Thoracic aorta (tissue), 2 donors: ENCODE results near the gene KRTAP10-11. TPM values are rescaled to one million over a fixed set of nuclear protein-coding genes. Genes with fewer than 3 reads are reported as not detected.

Experiments used
- ATAC-seq: fragments of 150-250 bp; one replicate; pipeline ENCODE4 v1.8.0; 2017; ENCODE audit warnings: low read depth; ENCODE audit not compliant: insufficient number of reproducible peaks, low FRiP score
- DNase-seq: peaks from one replicate; pipeline ENCODE4 v3.0.0-alpha.2; 2020; ENCODE audit warnings: low spot score
- H3K27ac ChIP-seq, 2 donors: fragments of 200-600 bp; sonication (generic); 1 replicate in 1 of 2; 2 replicates in 1 of 2; pipeline ENCODE4 v1.5.1; 2016; ENCODE audit warnings: mild to moderate bottlenecking in 2 of 2, moderate library complexity in 2 of 2
- H3K27me3 ChIP-seq: fragments of 200-600 bp; sonication (generic); replicated peaks from 2 replicates; pipeline ENCODE4 v1.6.0; 2016; ENCODE audit warnings: mild to moderate bottlenecking; ENCODE audit not compliant: insufficient read depth
- H3K36me3 ChIP-seq: fragments of 200-600 bp; sonication (generic); one replicate; pipeline ENCODE4 v1.5.1; 2016
- H3K4me1 ChIP-seq, 2 donors: fragments of 200-600 bp; sonication (generic); 1 replicate in 1 of 2; 2 replicates in 1 of 2; pipeline versions ENCODE4 v1.5.1 to v1.6.0; 2016; ENCODE audit warnings: low read depth in 2 of 2, mild to moderate bottlenecking in 1 of 2; ENCODE audit not compliant: control insufficient read depth in 1 of 2
- H3K4me3 ChIP-seq: fragments of 200-600 bp; sonication (generic); 2 replicates; pipeline ENCODE4 v1.5.1; 2016; ENCODE audit warnings: mild to moderate bottlenecking
- H3K9me3 ChIP-seq: fragments of 200-600 bp; sonication (generic); 2 replicates; pipeline ENCODE4 v1.5.1; 2016
- total RNA-seq, 2 donors: library from RNA; depleted of rRNA; stranded (reverse); fragments of >200 nt; gene quantifications; one replicate each; pipeline versions ENCODE4 v1.1.0 to v1.2.3, GENCODE V29; 2016
- TF ChIP-seq, protein P1 (sequence below): fragments of 200-600 bp; sonication (generic); IDR thresholded peaks from one replicate; pipeline ENCODE4 v1.5.1; 2019; ENCODE audit warnings: antibody characterized with exemption

Gene KRTAP10-11
- total RNA-seq, 2 donors from 2014 or later: not detected

DNA sequence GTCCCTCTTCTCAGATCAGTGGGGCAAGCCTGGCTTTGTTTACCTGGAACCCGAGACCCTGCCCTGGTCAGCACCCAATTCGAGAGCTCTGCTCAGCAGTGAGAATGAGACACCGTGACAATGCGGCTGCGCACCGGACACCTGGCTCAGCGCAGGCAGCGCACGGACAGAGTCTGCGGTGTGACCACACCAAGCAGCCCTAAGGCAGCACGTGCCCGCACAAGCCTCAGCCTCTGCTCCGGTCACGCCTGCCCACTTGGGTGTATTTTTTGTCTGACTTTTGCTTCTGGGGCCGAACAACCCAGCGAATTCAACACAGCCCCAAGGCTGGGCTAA lies 29.7 kb upstream of the KRTAP10-11 start:
- DNase-seq (no peak), ATAC-seq (no peak)
- H3K36me3 ChIP-seq: no peaks in the 10 kb centered on the region
- TF ChIP-seq, protein P1, sequence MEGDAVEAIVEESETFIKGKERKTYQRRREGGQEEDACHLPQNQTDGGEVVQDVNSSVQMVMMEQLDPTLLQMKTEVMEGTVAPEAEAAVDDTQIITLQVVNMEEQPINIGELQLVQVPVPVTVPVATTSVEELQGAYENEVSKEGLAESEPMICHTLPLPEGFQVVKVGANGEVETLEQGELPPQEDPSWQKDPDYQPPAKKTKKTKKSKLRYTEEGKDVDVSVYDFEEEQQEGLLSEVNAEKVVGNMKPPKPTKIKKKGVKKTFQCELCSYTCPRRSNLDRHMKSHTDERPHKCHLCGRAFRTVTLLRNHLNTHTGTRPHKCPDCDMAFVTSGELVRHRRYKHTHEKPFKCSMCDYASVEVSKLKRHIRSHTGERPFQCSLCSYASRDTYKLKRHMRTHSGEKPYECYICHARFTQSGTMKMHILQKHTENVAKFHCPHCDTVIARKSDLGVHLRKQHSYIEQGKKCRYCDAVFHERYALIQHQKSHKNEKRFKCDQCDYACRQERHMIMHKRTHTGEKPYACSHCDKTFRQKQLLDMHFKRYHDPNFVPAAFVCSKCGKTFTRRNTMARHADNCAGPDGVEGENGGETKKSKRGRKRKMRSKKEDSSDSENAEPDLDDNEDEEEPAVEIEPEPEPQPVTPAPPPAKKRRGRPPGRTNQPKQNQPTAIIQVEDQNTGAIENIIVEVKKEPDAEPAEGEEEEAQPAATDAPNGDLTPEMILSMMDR: no peak
- no peak overlapping the region for H3K4me3 ChIP-seq
- no peaks in the 10 kb centered on the region for H3K27me3 ChIP-seq
- no peaks in the 10 kb centered on the region for H3K9me3 ChIP-seq
- H3K4me1 ChIP-seq: no peaks in the 10 kb centered on the region
- H3K27ac ChIP-seq: no peak overlapping the region

DNA sequence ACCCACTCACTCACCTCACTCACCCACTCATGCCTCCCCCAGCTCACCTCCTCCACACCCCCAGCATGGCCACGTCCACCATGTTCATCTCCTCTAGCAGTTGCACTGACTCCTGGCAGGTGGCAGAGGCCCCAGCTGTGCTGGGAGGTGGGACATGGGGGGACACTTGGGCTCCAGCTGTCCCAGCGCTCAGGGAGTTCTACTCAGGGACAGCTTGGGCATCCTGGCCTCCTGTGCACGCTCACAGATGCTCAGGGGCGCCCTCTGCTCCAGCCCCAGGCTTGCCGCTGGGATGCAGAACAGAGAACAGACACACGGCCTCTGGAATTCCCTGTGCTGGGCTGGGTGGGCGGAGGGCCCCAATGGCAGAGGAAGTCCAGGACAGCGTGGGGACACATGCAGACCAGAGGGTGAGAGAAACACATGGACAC lies 29.1 kb upstream of the KRTAP10-11 start:
- Histone ChIP-seq H3K36me3 (no peaks in the 10 kb centered on the region), H3K9me3 (no peaks in the 10 kb centered on the region), H3K27ac (no peak overlapping the region), H3K4me3 (no peak overlapping the region), H3K27me3 (no peaks in the 10 kb centered on the region), H3K4me1 (no peaks in the 10 kb centered on the region)
- ATAC-seq: no peak
- DNase-seq: no peak
- TF ChIP-seq, protein P1: no peak

DNA sequence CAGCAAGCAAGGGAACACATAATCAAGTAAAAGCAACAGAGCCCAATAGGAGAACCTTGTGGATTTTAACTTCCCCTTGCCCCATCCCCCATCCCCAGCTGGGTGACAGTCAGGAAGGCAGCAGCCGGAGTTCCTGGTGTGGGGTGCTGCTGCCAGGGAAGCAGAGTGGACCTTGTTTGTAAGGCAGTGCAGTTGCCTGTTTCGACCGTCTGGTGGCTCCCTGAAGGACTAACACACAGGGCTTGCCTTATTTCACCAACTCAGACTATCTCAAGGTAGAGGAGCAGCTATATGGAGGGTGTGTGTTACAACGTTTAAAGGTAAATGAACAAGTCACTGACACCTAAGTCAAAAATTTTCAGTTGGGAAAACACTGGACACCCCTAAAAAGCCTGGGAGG lies 27.7 kb upstream of the KRTAP10-11 start:
- TF ChIP-seq, protein P1: no peak
- Histone ChIP-seq H3K9me3 (peaks cover 2% of the 10 kb centered on the region), H3K27ac (no peak overlapping the region), H3K4me1 (no peaks in the 10 kb centered on the region), H3K36me3 (no peaks in the 10 kb centered on the region), H3K4me3 (no peak overlapping the region), H3K27me3 (no peaks in the 10 kb centered on the region)
- DNase-seq (no peak), ATAC-seq (no peak)

DNA sequence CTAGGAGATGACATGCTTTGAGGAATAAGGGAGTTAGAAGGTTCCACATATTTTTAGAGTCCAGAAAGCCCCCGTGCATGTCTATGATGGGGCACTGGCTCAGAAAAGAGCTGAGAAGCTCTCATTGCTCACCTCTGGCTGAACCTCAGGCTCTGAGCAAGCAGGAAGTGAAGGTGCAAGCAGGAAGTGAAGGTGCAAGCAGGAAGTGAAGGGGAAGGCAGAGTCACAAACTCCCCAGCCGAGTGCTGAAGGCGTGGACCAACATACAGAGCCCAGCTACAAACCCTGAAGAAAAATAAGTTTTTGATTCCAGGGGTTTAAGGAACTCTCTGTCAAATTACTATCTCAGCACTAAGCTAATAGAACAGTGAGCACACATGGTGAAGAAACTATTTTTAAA lies 27.3 kb upstream of the KRTAP10-11 start:
- TF ChIP-seq, protein P1: no peak
- no peak overlapping the region for H3K4me3 ChIP-seq
- H3K27ac ChIP-seq: no peak overlapping the region
- DNase-seq (no peak), ATAC-seq (no peak)
- H3K27me3 ChIP-seq: no peaks in the 10 kb centered on the region
- H3K4me1 ChIP-seq: no peaks in the 10 kb centered on the region
- no peaks in the 10 kb centered on the region for H3K36me3 ChIP-seq
- H3K9me3 ChIP-seq: peaks cover 3% of the 10 kb centered on the region

DNA sequence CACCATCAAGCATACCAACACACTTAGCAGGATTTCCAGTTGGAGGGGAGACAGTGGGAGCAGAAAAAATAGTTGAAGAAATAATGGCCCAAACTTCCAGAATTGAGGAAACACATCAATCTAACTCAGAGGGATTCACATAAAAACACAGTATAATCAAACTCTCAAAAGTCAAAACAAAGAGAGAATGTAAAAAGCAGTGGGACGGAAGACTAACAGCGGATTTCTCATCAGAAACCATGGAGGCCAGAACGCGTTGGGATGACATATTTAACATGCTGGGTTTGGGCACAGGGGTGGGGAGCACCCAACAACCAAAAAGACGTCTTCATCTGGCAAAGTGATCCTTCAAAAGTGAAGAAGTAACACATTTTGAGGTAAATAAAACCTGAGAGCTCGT lies 26.3 kb upstream of the KRTAP10-11 start:
- no peak for DNase-seq
- Histone ChIP-seq H3K36me3 (no peaks in the 10 kb centered on the region), H3K4me1 (no peaks in the 10 kb centered on the region), H3K27me3 (no peaks in the 10 kb centered on the region), H3K9me3 (peaks cover 3% of the 10 kb centered on the region), H3K27ac (no peak overlapping the region), H3K4me3 (no peak overlapping the region)
- TF ChIP-seq, protein P1: no peak
- no peak for ATAC-seq
